HEK293 (cell line): Measurements from ENCODE around the gene HYKK.
A peak's percentile ranks its signal among the peaks of the same experiment; 100 is the strongest.

Experiments used
- CTCF ChIA-PET: fragments of 350-600 bp; formaldehyde crosslinking; extraction: SDS; loops from one replicate; lab custom pipeline; 2021; ENCODE audit warnings: antibody characterized with exemption; lab: Yijun Ruan, JAX
- POLR2A ChIA-PET: fragments of 300-600 bp; formaldehyde crosslinking; extraction: SDS; loops from one replicate; lab custom pipeline; 2020; ENCODE audit warnings: antibody characterized with exemption, inconsistent platforms; lab: Yijun Ruan, JAX
- H3K27ac ChIP-seq: fragments of 200-500 bp; sonication (Bioruptor generic); 2 replicates; pipeline ENCODE4 v1.5.1; 2014; ENCODE audit warnings: low read depth, low read length, control low read depth, inconsistent platforms; ENCODE audit errors: extremely low read depth
- H3K36me3 ChIP-seq, 2 experiments: fragments of 200-500 bp in 1 of 2; sonication (Bioruptor generic) in 1 of 2; 1 replicate in 1 of 2; 2 replicates in 1 of 2; pipeline ENCODE4 v1.5.1; 2014 to 2017; ENCODE audit warnings: inconsistent platforms in 2 of 2, low read length in 2 of 2; ENCODE audit not compliant: control insufficient read depth in 2 of 2, insufficient read depth in 1 of 2
- H3K4me1 ChIP-seq: fragments of 200-500 bp; sonication (Bioruptor generic); 2 replicates; pipeline ENCODE4 v1.5.1; 2014; ENCODE audit warnings: mild to moderate bottlenecking, low read length, inconsistent platforms; ENCODE audit not compliant: control insufficient read depth, insufficient read depth
- H3K4me3 ChIP-seq: 2 replicates; pipeline ENCODE4 v1.5.1; 2011; ENCODE audit warnings: low read depth, mild to moderate bottlenecking, control low read depth, low read length, moderate library complexity
- H3K9me3 ChIP-seq: fragments of 200-500 bp; sonication (Bioruptor generic); 2 replicates; pipeline ENCODE4 v1.5.1; 2014; ENCODE audit warnings: low read depth, low read length, inconsistent platforms; ENCODE audit not compliant: control insufficient read depth, insufficient read depth
- IKZF3 ChIP-seq: fragments of 450-650 bp; IDR thresholded peaks from 2 replicates; pipeline ENCODE4 v1.5.0; 2018; ENCODE audit warnings: missing biosample characterization, mild to moderate bottlenecking, missing genetic modification characterization, moderate library complexity
- KLF1 ChIP-seq: fragments of 450-650 bp; formaldehyde crosslinking; IDR thresholded peaks from 2 replicates; pipeline ENCODE4 v1.5.1; 2016; ENCODE audit warnings: missing biosample characterization, missing genetic modification characterization
- KLF9 ChIP-seq: fragments of 450-650 bp; formaldehyde crosslinking; IDR thresholded peaks from 2 replicates; pipeline ENCODE4 v1.5.1; 2016; ENCODE audit warnings: missing biosample characterization, missing genetic modification characterization, low read depth
- PRDM1 ChIP-seq: fragments of 450-650 bp; formaldehyde crosslinking; IDR thresholded peaks from 2 replicates; pipeline ENCODE4; 2016; ENCODE audit warnings: missing biosample characterization, missing genetic modification characterization
- SP7 ChIP-seq: fragments of 450-650 bp; formaldehyde crosslinking; IDR thresholded peaks from 2 replicates; pipeline ENCODE4 v1.5.1; 2016; ENCODE audit warnings: missing biosample characterization, missing genetic modification characterization
- TRIM28 ChIP-seq: IDR thresholded peaks from 2 replicates; pipeline ENCODE4 v1.6.1; 2011; ENCODE audit warnings: low read length, control low read depth, borderline replicate concordance
- ZBTB1 ChIP-seq: fragments of 450-650 bp; formaldehyde crosslinking; IDR thresholded peaks from 2 replicates; pipeline ENCODE4 v1.5.1; 2016; ENCODE audit warnings: missing biosample characterization, missing genetic modification characterization
- ZBTB20 ChIP-seq: fragments of 450-650 bp; formaldehyde crosslinking; IDR thresholded peaks from 2 replicates; pipeline ENCODE4 v1.5.1; 2016; ENCODE audit warnings: missing biosample characterization, missing genetic modification characterization
- ZBTB44 ChIP-seq: fragments of 450-650 bp; IDR thresholded peaks from 2 replicates; pipeline ENCODE4 v1.5.1; 2018; ENCODE audit warnings: missing biosample characterization, mild to moderate bottlenecking, missing genetic modification characterization
- ZBTB48 ChIP-seq: fragments of 450-650 bp; formaldehyde crosslinking; IDR thresholded peaks from 2 replicates; pipeline ENCODE4 v1.5.1; 2016; ENCODE audit warnings: missing biosample characterization, missing genetic modification characterization
- ZNF112 ChIP-seq: fragments of 450-650 bp; formaldehyde crosslinking; IDR thresholded peaks from 2 replicates; pipeline ENCODE4 v1.5.0; 2017; ENCODE audit warnings: missing biosample characterization, missing genetic modification characterization
- ZNF132 ChIP-seq: fragments of 450-650 bp; formaldehyde crosslinking; IDR thresholded peaks from 2 replicates; pipeline ENCODE4 v1.5.1; 2017; ENCODE audit warnings: missing biosample characterization, missing genetic modification characterization, borderline replicate concordance
- ZNF133 ChIP-seq: fragments of 450-650 bp; formaldehyde crosslinking; IDR thresholded peaks from 2 replicates; pipeline ENCODE4 v1.5.1; 2016; ENCODE audit warnings: missing biosample characterization, missing genetic modification characterization
- ZNF157 ChIP-seq: fragments of 450-650 bp; formaldehyde crosslinking; IDR thresholded peaks from 2 replicates; pipeline ENCODE4 v1.5.1; 2016; ENCODE audit warnings: missing biosample characterization, missing genetic modification characterization
- ZNF16 ChIP-seq: fragments of 450-650 bp; formaldehyde crosslinking; IDR thresholded peaks from 2 replicates; pipeline ENCODE4 v1.5.1; 2016; ENCODE audit warnings: low read depth, missing biosample characterization, missing genetic modification characterization
- ZNF175 ChIP-seq: fragments of 450-650 bp; formaldehyde crosslinking; IDR thresholded peaks from 2 replicates; pipeline ENCODE4 v1.5.1; 2016; ENCODE audit warnings: missing biosample characterization, missing genetic modification characterization
- ZNF266 ChIP-seq: fragments of 450-650 bp; formaldehyde crosslinking; IDR thresholded peaks from 2 replicates; pipeline ENCODE4 v1.5.1; 2016; ENCODE audit warnings: missing biosample characterization, missing genetic modification characterization, low read depth
- ZNF416 ChIP-seq: fragments of 450-650 bp; formaldehyde crosslinking; IDR thresholded peaks from 2 replicates; pipeline ENCODE4 v1.5.1; 2016; ENCODE audit warnings: missing biosample characterization, missing genetic modification characterization
- ZNF423 ChIP-seq: fragments of 450-650 bp; formaldehyde crosslinking; IDR thresholded peaks from 2 replicates; pipeline ENCODE4 v1.5.1; 2016; ENCODE audit warnings: missing biosample characterization, missing genetic modification characterization
- ZNF433 ChIP-seq: fragments of 450-650 bp; formaldehyde crosslinking; IDR thresholded peaks from 2 replicates; pipeline ENCODE4 v1.5.1; 2016; ENCODE audit warnings: missing biosample characterization, missing genetic modification characterization, low read depth
- ZNF658 ChIP-seq: fragments of 450-650 bp; formaldehyde crosslinking; IDR thresholded peaks from 2 replicates; pipeline ENCODE4; 2016; ENCODE audit warnings: missing biosample characterization, missing genetic modification characterization
- ZNF707 ChIP-seq: fragments of 450-650 bp; formaldehyde crosslinking; IDR thresholded peaks from 2 replicates; pipeline ENCODE4 v1.5.1; 2016; ENCODE audit warnings: missing biosample characterization, missing genetic modification characterization
- TF ChIP-seq, protein P1 (sequence below): fragments of 450-650 bp; formaldehyde crosslinking; IDR thresholded peaks from 2 replicates; pipeline ENCODE4; 2016; ENCODE audit warnings: missing biosample characterization, missing genetic modification characterization
- TF ChIP-seq, protein P2 (sequence below): fragments of 450-650 bp; formaldehyde crosslinking; IDR thresholded peaks from 2 replicates; pipeline ENCODE4 v1.5.1; 2016; ENCODE audit warnings: missing biosample characterization, missing genetic modification characterization, borderline replicate concordance
- TF ChIP-seq, protein P3 (sequence below): IDR thresholded peaks from 2 replicates; pipeline ENCODE4 v1.6.1; 2011; ENCODE audit warnings: mild to moderate bottlenecking, low read depth, low read length, borderline replicate concordance
- TF ChIP-seq, protein P4 (sequence below): fragments of 450-650 bp; formaldehyde crosslinking; IDR thresholded peaks from 2 replicates; pipeline ENCODE4 v1.5.1; 2016; ENCODE audit warnings: missing biosample characterization, missing genetic modification characterization
- TF ChIP-seq, protein P5 (sequence below): fragments of 450-650 bp; IDR thresholded peaks from 2 replicates; pipeline ENCODE4 v1.5.1; 2018; ENCODE audit warnings: missing biosample characterization, missing genetic modification characterization

The HYKK gene, protein sequence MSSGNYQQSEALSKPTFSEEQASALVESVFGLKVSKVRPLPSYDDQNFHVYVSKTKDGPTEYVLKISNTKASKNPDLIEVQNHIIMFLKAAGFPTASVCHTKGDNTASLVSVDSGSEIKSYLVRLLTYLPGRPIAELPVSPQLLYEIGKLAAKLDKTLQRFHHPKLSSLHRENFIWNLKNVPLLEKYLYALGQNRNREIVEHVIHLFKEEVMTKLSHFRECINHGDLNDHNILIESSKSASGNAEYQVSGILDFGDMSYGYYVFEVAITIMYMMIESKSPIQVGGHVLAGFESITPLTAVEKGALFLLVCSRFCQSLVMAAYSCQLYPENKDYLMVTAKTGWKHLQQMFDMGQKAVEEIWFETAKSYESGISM

DNA sequence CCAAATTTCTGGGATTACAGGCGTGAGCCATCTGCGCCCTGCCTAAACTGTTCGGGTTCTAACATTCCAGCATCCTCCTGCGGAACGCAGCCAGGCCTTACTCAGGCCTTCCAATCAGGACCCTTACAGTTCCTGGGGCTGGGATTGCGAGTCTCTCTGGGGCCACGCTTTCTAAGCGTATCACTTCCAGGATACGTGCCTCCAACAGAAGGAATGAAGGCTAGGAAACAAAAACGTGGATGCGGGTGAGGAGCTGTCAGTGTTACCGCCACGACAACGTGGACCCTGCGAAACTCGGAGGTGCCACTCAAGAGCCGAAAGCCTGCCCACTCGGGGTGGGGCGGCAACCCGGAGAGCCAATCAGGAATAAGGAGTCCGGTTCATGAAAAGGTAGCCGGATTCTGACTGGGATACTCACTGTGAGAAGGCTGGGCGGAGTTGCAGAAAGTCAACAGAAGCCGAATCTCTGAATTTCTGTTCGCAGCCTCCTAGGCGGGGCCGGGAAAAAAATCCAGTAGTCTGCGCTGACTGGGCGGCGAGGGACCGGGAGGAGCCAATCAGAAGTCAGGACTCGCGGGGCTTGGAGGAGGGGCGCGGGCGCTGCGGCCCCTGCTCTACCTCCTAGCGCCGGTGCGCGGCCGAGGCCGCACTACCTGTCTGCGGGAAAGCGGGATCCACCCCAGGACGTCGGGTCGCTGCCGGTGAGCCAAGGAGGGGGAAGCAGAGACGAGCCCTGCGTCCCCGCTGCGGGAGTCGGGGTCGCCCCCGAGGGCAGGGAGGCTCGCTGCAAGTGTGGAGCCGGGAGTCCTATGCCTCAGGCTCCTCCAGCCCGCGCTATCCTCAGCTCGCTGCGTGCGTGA, at the start of gene HYKK:
Gene HYKK (plus strand): TSS at position 607 of the 860 bp plus-strand sequence. CDS start 5,512 bp downstream, outside the sequence.
- no peaks in the 10 kb centered on the region; a peak in 1 of 3 replicates for H3K36me3 ChIP-seq
- H3K4me3 ChIP-seq: peak within 1 kb of the TSS; percentile 99
- CTCF ChIA-PET: interaction anchor here (0.6 kb wide), 1 partner anchor 49 kb away, joined by 3 read pairs; no protein-coding TSS in a partner anchor
- H3K9me3 ChIP-seq: no peaks in the 10 kb centered on the region
- peak within 1 kb of the TSS; percentile 14; the same call in 1 of the 2 replicates for H3K27ac ChIP-seq
- POLR2A ChIA-PET: interaction anchor here (0.7 to 3.7 kb wide), 6 partner anchors 9 to 366 kb away, joined by 3 to 31 read pairs (median 5); partner anchors contain the start of genes CHRNA5, IREB2, MORF4L1 and PSMA4
- H3K4me1 ChIP-seq: 0 out of 2 replicates have a peak, but pooled peaks cover 4% of the 10 kb centered on the region
- TF ChIP-seq ZBTB20 (peak; percentile 12; the same call in 1 of the 2 replicates), ZNF658 (tag by site-specific recombination) (no peak), ZBTB44 (tag by site-specific recombination) (no peak), ZNF175 (no peak), ZNF423 (no peak), ZNF157 (no peak), ZBTB48 (tag by site-specific recombination) (no peak), ZBTB1 (tag by site-specific recombination) (no peak), SP7 (peak; percentile 26; the same call in 1 of the 2 replicates), ZNF16 (tag by site-specific recombination) (no peak), ZNF132 (tag by site-specific recombination) (no peak), KLF1 (tag by site-specific recombination) (0 out of 2 replicates have a peak, but pooled peaks have one; percentile 33), KLF9 (tag by site-specific recombination) (no peak; the same call in 1 of the 2 replicates), PRDM1 (no peak), ZNF266 (no peak), ZNF112 (tag by site-specific recombination) (no peak), ZNF433 (tag by site-specific recombination) (no peak), IKZF3 (tag by site-specific recombination) (peak; percentile 62), ZNF707 (tag by site-specific recombination) (no peak), ZNF416 (no peak), TRIM28 (no peak), ZNF133 (tag by site-specific recombination) (no peak)
- TF ChIP-seq, protein P1, sequence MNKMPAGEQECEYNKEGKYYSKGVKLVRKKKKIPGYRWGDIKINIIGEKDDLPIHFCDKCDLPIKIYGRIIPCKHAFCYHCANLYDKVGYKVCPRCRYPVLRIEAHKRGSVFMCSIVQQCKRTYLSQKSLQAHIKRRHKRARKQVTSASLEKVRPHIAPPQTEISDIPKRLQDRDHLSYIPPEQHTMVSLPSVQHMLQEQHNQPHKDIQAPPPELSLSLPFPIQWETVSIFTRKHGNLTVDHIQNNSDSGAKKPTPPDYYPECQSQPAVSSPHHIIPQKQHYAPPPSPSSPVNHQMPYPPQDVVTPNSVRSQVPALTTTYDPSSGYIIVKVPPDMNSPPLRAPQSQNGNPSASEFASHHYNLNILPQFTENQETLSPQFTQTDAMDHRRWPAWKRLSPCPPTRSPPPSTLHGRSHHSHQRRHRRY (tag by site-specific recombination): no peak
- TF ChIP-seq, protein P2, sequence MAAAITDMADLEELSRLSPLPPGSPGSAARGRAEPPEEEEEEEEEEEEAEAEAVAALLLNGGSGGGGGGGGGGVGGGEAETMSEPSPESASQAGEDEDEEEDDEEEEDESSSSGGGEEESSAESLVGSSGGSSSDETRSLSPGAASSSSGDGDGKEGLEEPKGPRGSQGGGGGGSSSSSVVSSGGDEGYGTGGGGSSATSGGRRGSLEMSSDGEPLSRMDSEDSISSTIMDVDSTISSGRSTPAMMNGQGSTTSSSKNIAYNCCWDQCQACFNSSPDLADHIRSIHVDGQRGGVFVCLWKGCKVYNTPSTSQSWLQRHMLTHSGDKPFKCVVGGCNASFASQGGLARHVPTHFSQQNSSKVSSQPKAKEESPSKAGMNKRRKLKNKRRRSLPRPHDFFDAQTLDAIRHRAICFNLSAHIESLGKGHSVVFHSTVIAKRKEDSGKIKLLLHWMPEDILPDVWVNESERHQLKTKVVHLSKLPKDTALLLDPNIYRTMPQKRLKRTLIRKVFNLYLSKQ (tag by site-specific recombination): no peak
- TF ChIP-seq, protein P3, sequence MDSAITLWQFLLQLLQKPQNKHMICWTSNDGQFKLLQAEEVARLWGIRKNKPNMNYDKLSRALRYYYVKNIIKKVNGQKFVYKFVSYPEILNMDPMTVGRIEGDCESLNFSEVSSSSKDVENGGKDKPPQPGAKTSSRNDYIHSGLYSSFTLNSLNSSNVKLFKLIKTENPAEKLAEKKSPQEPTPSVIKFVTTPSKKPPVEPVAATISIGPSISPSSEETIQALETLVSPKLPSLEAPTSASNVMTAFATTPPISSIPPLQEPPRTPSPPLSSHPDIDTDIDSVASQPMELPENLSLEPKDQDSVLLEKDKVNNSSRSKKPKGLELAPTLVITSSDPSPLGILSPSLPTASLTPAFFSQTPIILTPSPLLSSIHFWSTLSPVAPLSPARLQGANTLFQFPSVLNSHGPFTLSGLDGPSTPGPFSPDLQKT: no peak
- TF ChIP-seq, protein P4, sequence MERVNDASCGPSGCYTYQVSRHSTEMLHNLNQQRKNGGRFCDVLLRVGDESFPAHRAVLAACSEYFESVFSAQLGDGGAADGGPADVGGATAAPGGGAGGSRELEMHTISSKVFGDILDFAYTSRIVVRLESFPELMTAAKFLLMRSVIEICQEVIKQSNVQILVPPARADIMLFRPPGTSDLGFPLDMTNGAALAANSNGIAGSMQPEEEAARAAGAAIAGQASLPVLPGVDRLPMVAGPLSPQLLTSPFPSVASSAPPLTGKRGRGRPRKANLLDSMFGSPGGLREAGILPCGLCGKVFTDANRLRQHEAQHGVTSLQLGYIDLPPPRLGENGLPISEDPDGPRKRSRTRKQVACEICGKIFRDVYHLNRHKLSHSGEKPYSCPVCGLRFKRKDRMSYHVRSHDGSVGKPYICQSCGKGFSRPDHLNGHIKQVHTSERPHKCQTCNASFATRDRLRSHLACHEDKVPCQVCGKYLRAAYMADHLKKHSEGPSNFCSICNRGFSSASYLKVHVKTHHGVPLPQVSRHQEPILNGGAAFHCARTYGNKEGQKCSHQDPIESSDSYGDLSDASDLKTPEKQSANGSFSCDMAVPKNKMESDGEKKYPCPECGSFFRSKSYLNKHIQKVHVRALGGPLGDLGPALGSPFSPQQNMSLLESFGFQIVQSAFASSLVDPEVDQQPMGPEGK (tag by site-specific recombination): peak; percentile 79
- TF ChIP-seq, protein P5, sequence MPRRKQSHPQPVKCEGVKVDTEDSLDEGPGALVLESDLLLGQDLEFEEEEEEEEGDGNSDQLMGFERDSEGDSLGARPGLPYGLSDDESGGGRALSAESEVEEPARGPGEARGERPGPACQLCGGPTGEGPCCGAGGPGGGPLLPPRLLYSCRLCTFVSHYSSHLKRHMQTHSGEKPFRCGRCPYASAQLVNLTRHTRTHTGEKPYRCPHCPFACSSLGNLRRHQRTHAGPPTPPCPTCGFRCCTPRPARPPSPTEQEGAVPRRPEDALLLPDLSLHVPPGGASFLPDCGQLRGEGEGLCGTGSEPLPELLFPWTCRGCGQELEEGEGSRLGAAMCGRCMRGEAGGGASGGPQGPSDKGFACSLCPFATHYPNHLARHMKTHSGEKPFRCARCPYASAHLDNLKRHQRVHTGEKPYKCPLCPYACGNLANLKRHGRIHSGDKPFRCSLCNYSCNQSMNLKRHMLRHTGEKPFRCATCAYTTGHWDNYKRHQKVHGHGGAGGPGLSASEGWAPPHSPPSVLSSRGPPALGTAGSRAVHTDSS (tag by site-specific recombination): no peak
